Neural cell (in vitro differentiated cells): ENCODE measurements around the gene UBASH3A. TPM values are rescaled to one million over a fixed set of nuclear protein-coding genes. Genes with fewer than 3 reads are reported as not detected.

Experiments used
- H2AFZ ChIP-seq: fragments of 200-600, 300-800 bp; sonication (generic), shearing (Covaris generic); 2 replicates; pipeline ENCODE4 v1.6.0; 2014; ENCODE audit warnings: low read depth, mild to moderate bottlenecking, antibody characterized with exemption, low read length, moderate library complexity
- H3F3A ChIP-seq: fragments of 200-600 bp; shearing (Covaris generic); 2 replicates; pipeline ENCODE4 v1.6.1; 2016; ENCODE audit warnings: mild to moderate bottlenecking, moderate library complexity, mixed read lengths, antibody characterized with exemption, low read length; ENCODE audit not compliant: insufficient read depth, poor library complexity, severe bottlenecking
- H3K27ac ChIP-seq: fragments of 200-600, 300-800 bp; sonication (generic), shearing (Covaris generic); 2 replicates; pipeline ENCODE4 v1.5.1; 2014; ENCODE audit warnings: mild to moderate bottlenecking, low read length, moderate library complexity
- H3K27me3 ChIP-seq: fragments of 300-800, 200-600 bp; sonication (generic), shearing (Covaris generic); 2 replicates; pipeline ENCODE4 v1.6.0; 2014; ENCODE audit warnings: mild to moderate bottlenecking, low read depth, low read length, moderate library complexity; ENCODE audit not compliant: insufficient read depth
- H3K36me3 ChIP-seq: fragments of 300-800, 200-600 bp; sonication (generic), shearing (Covaris generic); 2 replicates; pipeline ENCODE4 v1.5.1; 2014; ENCODE audit warnings: mild to moderate bottlenecking, antibody characterized with exemption, low read length, moderate library complexity; ENCODE audit not compliant: insufficient read depth
- H3K4me2 ChIP-seq: fragments of 300-800, 200-600 bp; sonication (generic), shearing (Covaris generic); 2 replicates; pipeline ENCODE4 v1.6.0; 2014; ENCODE audit warnings: mild to moderate bottlenecking, low read length
- H3K4me3 ChIP-seq: fragments of 300-800, 200-600 bp; sonication (generic), shearing (Covaris generic); 2 replicates; pipeline ENCODE4 v1.5.1; 2014; ENCODE audit warnings: mild to moderate bottlenecking, low read length, moderate library complexity
- H3K79me2 ChIP-seq: fragments of 200-600 bp; shearing (Covaris generic); replicated peaks from 2 replicates; pipeline ENCODE4 v1.6.0; 2014; ENCODE audit warnings: mild to moderate bottlenecking, low read length, moderate library complexity; ENCODE audit not compliant: insufficient read depth
- H3K9ac ChIP-seq: fragments of 300-800, 200-600 bp; sonication (generic), shearing (Covaris generic); 2 replicates; pipeline ENCODE4 v1.6.1; 2016; ENCODE audit warnings: mild to moderate bottlenecking, low read length, mixed read lengths
- H3K9me2 ChIP-seq: fragments of 200-600 bp; shearing (Covaris generic); 2 replicates; pipeline ENCODE4 v1.6.1; 2016; ENCODE audit warnings: mild to moderate bottlenecking, low read length, mixed read lengths; ENCODE audit not compliant: insufficient read depth
- H3K9me3 ChIP-seq: fragments of 200-600, 300-800 bp; sonication (generic), shearing (Covaris generic); 2 replicates; pipeline ENCODE4 v1.6.1; 2016; ENCODE audit warnings: mild to moderate bottlenecking, mixed run types, low read length, moderate library complexity, mixed read lengths
- H4K20me1 ChIP-seq: fragments of 200-600 bp; shearing (Covaris generic); 2 replicates; pipeline ENCODE4 v1.6.1; 2016; ENCODE audit warnings: mild to moderate bottlenecking, mixed run types; ENCODE audit not compliant: insufficient read depth
- CTCF ChIP-seq: fragments of 450-650 bp; IDR thresholded peaks from 2 replicates; pipeline ENCODE4 v1.5.1; 2014; ENCODE audit warnings: antibody characterized with exemption, mild to moderate bottlenecking, moderate library complexity; ENCODE audit not compliant: poor library complexity, severe bottlenecking
- EP300 ChIP-seq: fragments of 450-650 bp; conservative IDR thresholded peaks from 2 replicates; pipeline ENCODE4 v1.6.1; 2014; ENCODE audit warnings: antibody characterized with exemption, mild to moderate bottlenecking, moderate library complexity; ENCODE audit not compliant: poor library complexity, severe bottlenecking
- EZH2 ChIP-seq: fragments of 200-600, 300-800 bp; shearing (Covaris generic), sonication (generic); IDR thresholded peaks from 2 replicates; pipeline ENCODE4 v1.6.1; 2014; ENCODE audit warnings: antibody characterized with exemption, low read length, borderline replicate concordance, mild to moderate bottlenecking; ENCODE audit not compliant: insufficient read depth, poor library complexity, severe bottlenecking
- MXI1 ChIP-seq: fragments of 450-650 bp; conservative IDR thresholded peaks from 2 replicates; pipeline ENCODE4 v1.6.1; 2014; ENCODE audit warnings: antibody characterized with exemption, mild to moderate bottlenecking; ENCODE audit not compliant: poor library complexity, severe bottlenecking
- RAD21 ChIP-seq: fragments of 450-650 bp; conservative IDR thresholded peaks from 2 replicates; pipeline ENCODE4 v1.6.1; 2014; ENCODE audit warnings: antibody characterized with exemption, mild to moderate bottlenecking, moderate library complexity
- SMC3 ChIP-seq: fragments of 450-650 bp; conservative IDR thresholded peaks from 2 replicates; pipeline ENCODE4 v1.6.1; 2014; ENCODE audit warnings: antibody characterized with exemption, mild to moderate bottlenecking, moderate library complexity; ENCODE audit not compliant: poor library complexity
- TAF1 ChIP-seq: IDR thresholded peaks from 2 replicates; pipeline ENCODE4 v1.6.1; 2012; ENCODE audit warnings: low read depth
- polyA plus RNA-seq: library from polyadenylated mRNA; depleted of rRNA; stranded (reverse); fragments of >200 nt; gene quantifications from 2 replicates; pipeline ENCODE4 v1.2.3, GENCODE V29; 2014
- TF ChIP-seq, protein P1 (sequence below): IDR thresholded peaks from 2 replicates; pipeline ENCODE4 v1.6.1; 2012; ENCODE audit warnings: borderline replicate concordance

UBASH3A gene
- polyA plus RNA-seq, 1 donor from 2014 or later = not detected

GRCh38 chr21:42452401-42453223 is 48.9 kb downstream of the UBASH3A start:
- Histone ChIP-seq H3K4me2 (peak overlapping the region; percentile 7), H3K27ac (peak overlapping the region; percentile 55), H3K79me2 (no peaks in the 10 kb centered on the region), H3F3A (no peaks in the 10 kb centered on the region), H2AFZ (no peak overlapping the region), H3K9ac (peak overlapping the region; percentile 44), H3K9me2 (no peaks in the 10 kb centered on the region), H3K27me3 (no peaks in the 10 kb centered on the region), H3K36me3 (no peaks in the 10 kb centered on the region), H4K20me1 (no peaks in the 10 kb centered on the region), H3K9me3 (no peaks in the 10 kb centered on the region), H3K4me3 (peak overlapping the region; percentile 43)
- TF ChIP-seq, protein P1, sequence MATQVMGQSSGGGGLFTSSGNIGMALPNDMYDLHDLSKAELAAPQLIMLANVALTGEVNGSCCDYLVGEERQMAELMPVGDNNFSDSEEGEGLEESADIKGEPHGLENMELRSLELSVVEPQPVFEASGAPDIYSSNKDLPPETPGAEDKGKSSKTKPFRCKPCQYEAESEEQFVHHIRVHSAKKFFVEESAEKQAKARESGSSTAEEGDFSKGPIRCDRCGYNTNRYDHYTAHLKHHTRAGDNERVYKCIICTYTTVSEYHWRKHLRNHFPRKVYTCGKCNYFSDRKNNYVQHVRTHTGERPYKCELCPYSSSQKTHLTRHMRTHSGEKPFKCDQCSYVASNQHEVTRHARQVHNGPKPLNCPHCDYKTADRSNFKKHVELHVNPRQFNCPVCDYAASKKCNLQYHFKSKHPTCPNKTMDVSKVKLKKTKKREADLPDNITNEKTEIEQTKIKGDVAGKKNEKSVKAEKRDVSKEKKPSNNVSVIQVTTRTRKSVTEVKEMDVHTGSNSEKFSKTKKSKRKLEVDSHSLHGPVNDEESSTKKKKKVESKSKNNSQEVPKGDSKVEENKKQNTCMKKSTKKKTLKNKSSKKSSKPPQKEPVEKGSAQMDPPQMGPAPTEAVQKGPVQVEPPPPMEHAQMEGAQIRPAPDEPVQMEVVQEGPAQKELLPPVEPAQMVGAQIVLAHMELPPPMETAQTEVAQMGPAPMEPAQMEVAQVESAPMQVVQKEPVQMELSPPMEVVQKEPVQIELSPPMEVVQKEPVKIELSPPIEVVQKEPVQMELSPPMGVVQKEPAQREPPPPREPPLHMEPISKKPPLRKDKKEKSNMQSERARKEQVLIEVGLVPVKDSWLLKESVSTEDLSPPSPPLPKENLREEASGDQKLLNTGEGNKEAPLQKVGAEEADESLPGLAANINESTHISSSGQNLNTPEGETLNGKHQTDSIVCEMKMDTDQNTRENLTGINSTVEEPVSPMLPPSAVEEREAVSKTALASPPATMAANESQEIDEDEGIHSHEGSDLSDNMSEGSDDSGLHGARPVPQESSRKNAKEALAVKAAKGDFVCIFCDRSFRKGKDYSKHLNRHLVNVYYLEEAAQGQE = no peak
- TF ChIP-seq EZH2 (no peak), CTCF (no peak), EP300 (no peak), SMC3 (no peak)

- H2AFZ ChIP-seq = no peak overlapping the region
- no peaks in the 10 kb centered on the region for H3K36me3 ChIP-seq
- H3K9ac ChIP-seq = peak overlapping the region; percentile 44
- no peaks in the 10 kb centered on the region for H3K9me2 ChIP-seq
- H3K4me3 ChIP-seq = peak overlapping the region; percentile 43
- TF ChIP-seq EP300 = peak; percentile 28
- TF ChIP-seq MXI1 = no peak
- TF ChIP-seq, protein P1 = no peak
- TF ChIP-seq EZH2 = no peak
- TF ChIP-seq CTCF = no peak
- no peak for TF ChIP-seq SMC3
- no peak for TF ChIP-seq RAD21
- TF ChIP-seq TAF1 = no peak
- no peaks in the 10 kb centered on the region for H3F3A ChIP-seq
- no peaks in the 10 kb centered on the region for H3K9me3 ChIP-seq
- H3K27me3 ChIP-seq = no peaks in the 10 kb centered on the region
- H3K27ac ChIP-seq = peak overlapping the region; percentile 55
- H3K79me2 ChIP-seq = no peaks in the 10 kb centered on the region
- no peaks in the 10 kb centered on the region for H4K20me1 ChIP-seq
- peak overlapping the region; percentile 7 for H3K4me2 ChIP-seq
These were observed 49.7 kb downstream of the UBASH3A start for GRCh38 chr21:42453224-42453985.
